Cardiac fibroblast (primary cell): ENCODE measurements around the gene GOLGA6L10.

Source experiments
- DNase-seq, 2 donors: peaks; one replicate each; pipeline versions ENCODE4 v3.0.0 to v3.0.0-alpha.2; 2010; ENCODE audit warnings: low read depth in 2 of 2
- H3K4me3 ChIP-seq, 2 donors: replicated peaks in 1 of 2; 1 replicate in 1 of 2; 2 replicates in 1 of 2; pipeline ENCODE4 v1.5.1; 2011; ENCODE audit warnings: low read depth in 2 of 2, low read length in 2 of 2, mild to moderate bottlenecking in 2 of 2, moderate library complexity in 1 of 2
- TF ChIP-seq, protein P1 (sequence below): IDR thresholded peaks from one replicate; pipeline ENCODE4 v1.5.1; 2011; ENCODE audit warnings: low read depth, mild to moderate bottlenecking, low read length, inconsistent platforms

The GOLGA6L10 gene

DNA sequence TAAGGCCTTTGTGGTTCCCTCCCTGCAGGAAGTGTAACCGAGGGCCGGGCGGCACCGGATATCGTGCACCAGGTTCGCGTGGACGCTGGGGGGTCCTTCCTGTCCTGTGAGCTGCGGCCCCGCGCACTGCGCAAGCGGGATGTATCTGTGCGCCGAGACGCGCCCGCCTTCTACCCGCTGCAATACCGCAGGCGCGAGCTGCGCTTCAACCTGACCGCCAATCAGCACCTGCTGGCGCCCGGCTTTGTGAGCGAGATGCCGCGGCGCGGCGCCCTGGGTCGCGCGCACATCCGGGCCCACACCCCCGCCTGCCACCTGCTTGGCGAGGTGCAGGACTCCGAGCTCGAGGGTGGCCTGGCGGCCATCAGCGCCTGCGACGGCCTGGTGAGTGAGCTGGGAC, 50.8 kb downstream of the GOLGA6L10 start:
- no peak overlapping the region for H3K4me3 ChIP-seq
- DNase-seq, result no peak
- TF ChIP-seq, protein P1, sequence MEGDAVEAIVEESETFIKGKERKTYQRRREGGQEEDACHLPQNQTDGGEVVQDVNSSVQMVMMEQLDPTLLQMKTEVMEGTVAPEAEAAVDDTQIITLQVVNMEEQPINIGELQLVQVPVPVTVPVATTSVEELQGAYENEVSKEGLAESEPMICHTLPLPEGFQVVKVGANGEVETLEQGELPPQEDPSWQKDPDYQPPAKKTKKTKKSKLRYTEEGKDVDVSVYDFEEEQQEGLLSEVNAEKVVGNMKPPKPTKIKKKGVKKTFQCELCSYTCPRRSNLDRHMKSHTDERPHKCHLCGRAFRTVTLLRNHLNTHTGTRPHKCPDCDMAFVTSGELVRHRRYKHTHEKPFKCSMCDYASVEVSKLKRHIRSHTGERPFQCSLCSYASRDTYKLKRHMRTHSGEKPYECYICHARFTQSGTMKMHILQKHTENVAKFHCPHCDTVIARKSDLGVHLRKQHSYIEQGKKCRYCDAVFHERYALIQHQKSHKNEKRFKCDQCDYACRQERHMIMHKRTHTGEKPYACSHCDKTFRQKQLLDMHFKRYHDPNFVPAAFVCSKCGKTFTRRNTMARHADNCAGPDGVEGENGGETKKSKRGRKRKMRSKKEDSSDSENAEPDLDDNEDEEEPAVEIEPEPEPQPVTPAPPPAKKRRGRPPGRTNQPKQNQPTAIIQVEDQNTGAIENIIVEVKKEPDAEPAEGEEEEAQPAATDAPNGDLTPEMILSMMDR, result no peak

DNA sequence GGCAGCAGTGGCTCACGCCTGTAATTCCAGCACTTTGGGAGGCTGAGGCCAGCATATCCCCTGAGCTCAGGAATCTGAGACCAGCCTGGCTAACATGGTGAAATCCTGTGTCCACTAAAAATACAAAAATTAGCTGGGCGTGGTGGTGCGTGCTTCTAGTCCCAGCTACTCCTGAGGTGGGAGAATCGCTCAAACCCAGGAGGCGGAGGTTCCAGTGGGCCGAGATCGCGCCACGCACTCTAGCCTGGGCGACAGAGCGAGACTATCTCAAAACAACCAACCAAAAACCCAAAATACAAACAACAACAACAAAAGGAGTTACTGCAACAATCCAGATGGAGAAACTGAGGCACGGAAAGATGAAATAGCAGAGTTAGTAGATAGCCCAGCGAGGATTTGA, 51.2 kb downstream of the GOLGA6L10 start:
- H3K4me3 ChIP-seq, result no peak overlapping the region
- no peak for DNase-seq
- TF ChIP-seq, protein P1, result no peak

DNA sequence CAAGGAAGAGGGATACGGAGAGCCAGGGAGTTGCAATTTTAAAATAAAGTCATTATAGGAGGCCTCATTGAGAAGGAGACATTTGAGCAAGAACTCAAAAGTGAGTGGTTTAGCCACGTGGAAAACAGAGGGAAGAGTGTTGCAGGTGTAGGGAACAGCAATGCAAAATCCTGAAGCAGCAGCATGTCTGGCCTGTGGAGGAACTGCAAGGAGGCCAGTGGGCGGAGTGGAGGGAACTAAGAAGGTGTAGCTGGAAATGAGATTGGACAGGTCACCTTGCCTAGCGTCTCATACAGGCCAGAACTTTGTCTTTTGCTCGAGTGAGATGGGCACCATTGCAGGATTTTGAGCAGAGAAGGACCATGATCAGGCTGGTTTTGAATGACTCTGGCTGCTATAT, 51.7 kb downstream of the GOLGA6L10 start:
- H3K4me3 ChIP-seq, result no peak overlapping the region
- DNase-seq, result no peak
- TF ChIP-seq, protein P1, result no peak

DNA sequence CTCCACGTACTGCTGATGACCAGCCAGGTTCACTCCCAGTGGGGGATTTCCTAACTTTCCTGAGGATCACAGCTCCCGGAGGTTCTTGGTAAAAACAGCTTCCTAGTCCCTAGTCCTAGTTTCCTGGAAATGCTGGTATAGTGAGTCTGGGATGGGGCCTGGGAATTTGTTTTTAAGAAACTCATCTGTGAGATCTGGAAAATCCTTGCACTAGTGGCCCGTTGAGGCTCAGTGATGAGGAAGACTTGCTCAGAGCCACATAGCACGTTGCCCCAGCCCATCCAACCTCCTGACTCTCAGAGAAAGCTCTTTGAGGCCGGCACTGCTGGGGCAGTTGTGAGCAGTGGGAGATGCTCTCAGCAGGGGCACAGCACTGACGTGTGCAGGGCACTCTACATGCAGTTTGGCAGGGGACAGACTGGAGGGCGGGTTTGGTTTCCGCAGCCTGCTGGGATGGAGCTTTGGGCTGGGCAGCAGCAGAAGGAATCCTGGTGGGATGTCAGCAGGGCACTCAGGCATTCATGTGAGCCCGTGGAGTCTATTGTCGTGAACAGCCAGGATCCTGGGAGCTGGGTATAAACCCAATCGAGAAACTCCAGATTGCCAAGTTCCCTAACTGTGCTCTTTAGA, 55.1 kb downstream of the GOLGA6L10 start:
- TF ChIP-seq, protein P1, result no peak
- H3K4me3 ChIP-seq, result no peak overlapping the region
- DNase-seq, result peak in 1 of 2 donors; percentile 2

- DNase-seq, result peak in 1 of 2 donors; percentile 10
- H3K4me3 ChIP-seq, result no peak overlapping the region
- TF ChIP-seq, protein P1, result no peak
These were observed 57.0 kb downstream of the GOLGA6L10 start for GRCh38 chr15:82292271-82292670.
